ENCODE data around the gene EGFLAM. TPM values are rescaled to one million over a fixed set of nuclear protein-coding genes. Genes with fewer than 3 reads are reported as not detected.

Gene EGFLAM
- total RNA-seq, 1 donor from 2014 or later, result 13.2 TPM

GRCh38 chr5:38447056-38447455 lies 188.7 kb downstream of the EGFLAM start:
- Mint-ChIP-seq H3K36me3 (ENCODE audit: unreplicated experiment) (peaks cover 4% of the 10 kb centered on the region), H3K9me3 (ENCODE audit: unreplicated experiment) (peaks cover 10% of the 10 kb centered on the region), H3K4me3 (ENCODE audit: unreplicated experiment) (no peak overlapping the region), H3K27ac (ENCODE audit: unreplicated experiment) (no peak overlapping the region), H3K27me3 (ENCODE audit: unreplicated experiment) (peaks cover 2% of the 10 kb centered on the region), H3K4me1 (ENCODE audit: low read depth, unreplicated experiment) (peaks cover 5% of the 10 kb centered on the region)
- TF ChIP-seq CTCF (IDR thresholded peaks at IDR 0.05; ENCODE audit: partially characterized antibody, unreplicated experiment), result no peak
- no peak for DNase-seq

- TF ChIP-seq CTCF (IDR thresholded peaks at IDR 0.05; ENCODE audit: partially characterized antibody, unreplicated experiment), result no peak
- H3K4me3 Mint-ChIP-seq (ENCODE audit: unreplicated experiment), result no peak overlapping the region
- H3K27ac Mint-ChIP-seq (ENCODE audit: unreplicated experiment), result no peak overlapping the region
- peaks cover 4% of the 10 kb centered on the region for H3K36me3 Mint-ChIP-seq (ENCODE audit: unreplicated experiment)
- peaks cover 5% of the 10 kb centered on the region for H3K4me1 Mint-ChIP-seq (ENCODE audit: low read depth, unreplicated experiment)
- peaks cover 2% of the 10 kb centered on the region for H3K27me3 Mint-ChIP-seq (ENCODE audit: unreplicated experiment)
- DNase-seq, result no peak
- H3K9me3 Mint-ChIP-seq (ENCODE audit: unreplicated experiment), result peaks cover 10% of the 10 kb centered on the region
Measured at GRCh38 chr5:38447786-38448185, 189.4 kb downstream of the EGFLAM start.

- H3K36me3 Mint-ChIP-seq (ENCODE audit: unreplicated experiment), result peaks cover 4% of the 10 kb centered on the region
- peaks cover 2% of the 10 kb centered on the region for H3K27me3 Mint-ChIP-seq (ENCODE audit: unreplicated experiment)
- peaks cover 5% of the 10 kb centered on the region for H3K4me1 Mint-ChIP-seq (ENCODE audit: low read depth, unreplicated experiment)
- DNase-seq, result no peak
- no peak overlapping the region for H3K4me3 Mint-ChIP-seq (ENCODE audit: unreplicated experiment)
- peaks cover 8% of the 10 kb centered on the region for H3K9me3 Mint-ChIP-seq (ENCODE audit: unreplicated experiment)
- TF ChIP-seq CTCF (IDR thresholded peaks at IDR 0.05; ENCODE audit: partially characterized antibody, unreplicated experiment), result no peak
- H3K27ac Mint-ChIP-seq (ENCODE audit: unreplicated experiment), result no peak overlapping the region
Measured at GRCh38 chr5:38448568-38449350, 190.4 kb downstream of the EGFLAM start.

- H3K27ac Mint-ChIP-seq (ENCODE audit: unreplicated experiment), result no peak overlapping the region
- H3K36me3 Mint-ChIP-seq (ENCODE audit: unreplicated experiment), result peaks cover 4% of the 10 kb centered on the region
- H3K27me3 Mint-ChIP-seq (ENCODE audit: unreplicated experiment), result peaks cover 2% of the 10 kb centered on the region
- TF ChIP-seq CTCF (IDR thresholded peaks at IDR 0.05; ENCODE audit: partially characterized antibody, unreplicated experiment), result no peak
- H3K9me3 Mint-ChIP-seq (ENCODE audit: unreplicated experiment), result peaks cover 8% of the 10 kb centered on the region
- no peak for DNase-seq
- H3K4me3 Mint-ChIP-seq (ENCODE audit: unreplicated experiment), result no peak overlapping the region
- H3K4me1 Mint-ChIP-seq (ENCODE audit: low read depth, unreplicated experiment), result peaks cover 5% of the 10 kb centered on the region
Measured at GRCh38 chr5:38450627-38451026, 192.3 kb downstream of the EGFLAM start.

- TF ChIP-seq CTCF (IDR thresholded peaks at IDR 0.05; ENCODE audit: partially characterized antibody, unreplicated experiment), result no peak
- no peak for DNase-seq
- Mint-ChIP-seq H3K36me3 (ENCODE audit: unreplicated experiment) (peaks cover 4% of the 10 kb centered on the region), H3K27me3 (ENCODE audit: unreplicated experiment) (peaks cover 2% of the 10 kb centered on the region), H3K4me1 (ENCODE audit: low read depth, unreplicated experiment) (peaks cover 5% of the 10 kb centered on the region), H3K27ac (ENCODE audit: unreplicated experiment) (no peak overlapping the region), H3K9me3 (ENCODE audit: unreplicated experiment) (peaks cover 6% of the 10 kb centered on the region), H3K4me3 (ENCODE audit: unreplicated experiment) (no peak overlapping the region)
Measured at GRCh38 chr5:38451074-38451725, 192.8 kb downstream of the EGFLAM start.
